Gastrocnemius medialis (tissue), 4 donors: ENCODE results near the gene DIRAS2. TPM values are rescaled to one million over a fixed set of nuclear protein-coding genes. Genes with fewer than 3 reads are reported as not detected.

Source experiments
- ATAC-seq, 2 donors: fragments of 150-250 bp; one replicate each; pipeline ENCODE4 v1.9.1; 2016
- DNase-seq, 2 donors: peaks; one replicate each; pipeline ENCODE4 v3.0.0-alpha.2; 2019
- H3K27ac ChIP-seq, 4 donors: fragments of 200-600 bp; sonication (generic); 1 replicate in 1 of 4; 2 replicates in 3 of 4; pipeline ENCODE4 v1.5.1; 2016 to 2018; ENCODE audit warnings: mild to moderate bottlenecking in 2 of 4, moderate library complexity in 1 of 4
- H3K27me3 ChIP-seq, 3 donors: fragments of 200-600 bp; sonication (generic) in 2 of 3; 1 replicate in 1 of 3; 2 replicates in 2 of 3; pipeline versions ENCODE4 v1.5.1 to v1.6.0; 2016 to 2019; ENCODE audit warnings: mild to moderate bottlenecking in 1 of 3, moderate library complexity in 1 of 3
- H3K36me3 ChIP-seq, 2 donors: fragments of 200-600 bp; sonication (generic) in 1 of 2; one replicate each; pipeline ENCODE4 v1.5.1; 2017 to 2018
- H3K4me1 ChIP-seq, 2 donors: fragments of 200-600 bp; sonication (generic) in 1 of 2; one replicate each; pipeline ENCODE4 v1.5.1; 2016 to 2017; ENCODE audit warnings: mild to moderate bottlenecking in 2 of 2
- H3K4me3 ChIP-seq, 4 donors: fragments of 200-600 bp; sonication (generic) in 3 of 4; 1 replicate in 1 of 4; 2 replicates in 3 of 4; pipeline ENCODE4 v1.5.1; 2016 to 2019; ENCODE audit warnings: mild to moderate bottlenecking in 2 of 4
- H3K9me3 ChIP-seq, 3 donors: fragments of 200-600 bp; sonication (generic) in 2 of 3; 1 replicate in 1 of 3; 2 replicates in 2 of 3; pipeline ENCODE4 v1.5.1; 2016 to 2019
- CTCF ChIP-seq, 5 experiments: fragments of 450-650 bp in 3 of 5; fragments of 200-600 bp in 2 of 5; sonication (generic) in 2 of 5; IDR thresholded peaks in 4 of 5; conservative IDR thresholded peaks in 1 of 5; 1 replicate in 4 of 5; 2 replicates in 1 of 5; pipeline ENCODE4 v1.5.1; 2016 to 2019; ENCODE audit warnings: antibody characterized with exemption in 5 of 5, mild to moderate bottlenecking in 3 of 5, moderate library complexity in 3 of 5
- POLR2A ChIP-seq, 2 donors: fragments of 450-650 bp; IDR thresholded peaks; one replicate each; pipeline ENCODE4 v1.6.1; 2017; ENCODE audit warnings: antibody characterized with exemption in 2 of 2, mild to moderate bottlenecking in 2 of 2, moderate library complexity in 2 of 2
- in situ Hi-C, 4 donors: fragments of 200-750 bp; cut with MboI; loops; one replicate each; pipeline versions ENCODE4 v1.15.0 to v1.8.0; 2017; ENCODE audit warnings: low sequenced_read_pairs in 4 of 4
- intact Hi-C: fragments of 100-400 bp; cut with DNase I; formaldehyde crosslinking; loops from one replicate; pipeline ENCODE4 v1.15.1; 2023; ENCODE audit warnings: low total_unique reads
- total RNA-seq, 4 donors: library from RNA; depleted of rRNA; stranded (reverse); fragments of >200 nt; gene quantifications; one replicate each; pipeline versions ENCODE4 v1.1.0 to v1.2.3, GENCODE V29; 2016

The DIRAS2 gene
- total RNA-seq, 4 donors from 2014 or later = not detected

- intact Hi-C loops (loop anchor here (5.0 kb wide), 1 partner anchor 1043 kb away; no protein-coding TSS in a partner anchor), in situ Hi-C loops (no loop called here)
- TF ChIP-seq POLR2A (IDR thresholded peaks at IDR 0.05) (no peak), CTCF (IDR thresholded peaks at IDR 0.05 in 4 of 5, conservative IDR thresholded peaks at IDR 0.05 in 1 of 5) (no peak)
- Histone ChIP-seq H3K9me3 (no peaks in the 10 kb centered on the region), H3K27ac (no peak overlapping the region), H3K36me3 (no peaks in the 10 kb centered on the region), H3K4me3 (no peak overlapping the region), H3K27me3 (peaks cover 0 to 10% (median 6%) of the 10 kb centered on the region in 3 donors), H3K4me1 (no peaks in the 10 kb centered on the region)
- ATAC-seq = no peak
- no peak for DNase-seq
Measured at GRCh38 chr9:90640361-90640760, 2.3 kb downstream of the DIRAS2 start.

GRCh38 chr9:90637626-90638025, 5.0 kb downstream of the DIRAS2 start:
- no peak for TF ChIP-seq POLR2A (IDR thresholded peaks at IDR 0.05)
- no peak for TF ChIP-seq CTCF (IDR thresholded peaks at IDR 0.05 in 4 of 5, conservative IDR thresholded peaks at IDR 0.05 in 1 of 5)
- Histone ChIP-seq H3K9me3 (no peaks in the 10 kb centered on the region), H3K4me1 (no peaks in the 10 kb centered on the region), H3K27ac (no peak overlapping the region), H3K4me3 (no peak overlapping the region), H3K27me3 (peaks cover 0 to 10% (median 6%) of the 10 kb centered on the region in 3 donors), H3K36me3 (no peaks in the 10 kb centered on the region)
- ATAC-seq = no peak
- intact Hi-C loops (no loop called here), in situ Hi-C loops (no loop called here)
- DNase-seq = no peak

GRCh38 chr9:90632647-90633207, 9.9 kb downstream of the DIRAS2 start:
- Histone ChIP-seq H3K27ac (no peak overlapping the region), H3K4me3 (no peak overlapping the region), H3K36me3 (no peaks in the 10 kb centered on the region), H3K27me3 (no peaks in the 10 kb centered on the region), H3K4me1 (no peaks in the 10 kb centered on the region), H3K9me3 (no peaks in the 10 kb centered on the region)
- intact Hi-C loops (no loop called here), in situ Hi-C loops (no loop called here)
- ATAC-seq = no peak
- DNase-seq = no peak
- TF ChIP-seq POLR2A (IDR thresholded peaks at IDR 0.05) (no peak), CTCF (IDR thresholded peaks at IDR 0.05 in 4 of 5, conservative IDR thresholded peaks at IDR 0.05 in 1 of 5) (no peak)

- TF ChIP-seq POLR2A (IDR thresholded peaks at IDR 0.05) = no peak
- no peak for TF ChIP-seq CTCF (IDR thresholded peaks at IDR 0.05 in 4 of 5, conservative IDR thresholded peaks at IDR 0.05 in 1 of 5)
- Histone ChIP-seq H3K4me3 (no peak overlapping the region), H3K9me3 (no peaks in the 10 kb centered on the region), H3K36me3 (no peaks in the 10 kb centered on the region), H3K4me1 (no peaks in the 10 kb centered on the region), H3K27me3 (no peaks in the 10 kb centered on the region), H3K27ac (no peak overlapping the region)
- ATAC-seq = no peak
- in situ Hi-C loops = no loop called here
- intact Hi-C loops = no loop called here
- DNase-seq = no peak
Measured at GRCh38 chr9:90631964-90632363, 10.7 kb downstream of the DIRAS2 start.

GRCh38 chr9:90629991-90630390, 12.6 kb downstream of the DIRAS2 start:
- no peak overlapping the region for H3K27ac ChIP-seq
- in situ Hi-C loops = no loop called here
- no peak for TF ChIP-seq POLR2A (IDR thresholded peaks at IDR 0.05)
- no peak for TF ChIP-seq CTCF (IDR thresholded peaks at IDR 0.05 in 4 of 5, conservative IDR thresholded peaks at IDR 0.05 in 1 of 5)
- no peak for DNase-seq
- no peaks in the 10 kb centered on the region for H3K36me3 ChIP-seq
- intact Hi-C loops = no loop called here
- no peaks in the 10 kb centered on the region for H3K4me1 ChIP-seq
- ATAC-seq = no peak
- no peaks in the 10 kb centered on the region for H3K27me3 ChIP-seq
- H3K9me3 ChIP-seq = no peaks in the 10 kb centered on the region
- H3K4me3 ChIP-seq = no peak overlapping the region
